ENCODE results near the gene CX3CR1.

GRCh38 chr3:39287216-39288164, 7.7 kb upstream of the CX3CR1 start:
- no peak for TF ChIP-seq CTCF (IDR thresholded peaks at IDR 0.05; ENCODE audit: low read depth, low read length, poor library complexity, severe bottlenecking)
- no peak for TF ChIP-seq EZH2phosphoT487 (IDR thresholded peaks at IDR 0.05; ENCODE audit: borderline replicate concordance, low read length)
